GM08714 (cell line): ENCODE measurements around the gene OR52A5.
"Not testable (repeated sequence)": the region's sequence is repeated elsewhere in the genome, so short reads cannot be mapped to it uniquely, and the experiment has no call there.

Source experiments
- H3K4me3 ChIP-seq: fragments of 200-500 bp; sonication (Bioruptor generic); 2 replicates; pipeline ENCODE4 v1.5.1; 2014; ENCODE audit warnings: mild to moderate bottlenecking, low read length, inconsistent platforms
- ZNF274 ChIP-seq: IDR thresholded peaks from 2 replicates; pipeline ENCODE4 v1.6.1; 2012; ENCODE audit warnings: mild to moderate bottlenecking, low read depth, low read length

Gene OR52A5

GRCh38 chr11:5137996-5138395 lies at the start of gene OR52A5:
Gene OR52A5, minus strand, starts transcription at chr11:5138356. Its CDS starts 5,714 bp downstream, at chr11:5132642.
- no peak for TF ChIP-seq ZNF274
- no peak within 1 kb of the TSS for H3K4me3 ChIP-seq

GRCh38 chr11:5178046-5178837 lies 40.1 kb upstream of the OR52A5 start:
- no peak for TF ChIP-seq ZNF274
- H3K4me3 ChIP-seq: no peak overlapping the region

GRCh38 chr11:5174934-5175333 lies 36.8 kb upstream of the OR52A5 start:
- H3K4me3 ChIP-seq: no peak overlapping the region
- TF ChIP-seq ZNF274: no peak

- H3K4me3 ChIP-seq: no peak overlapping the region
- no peak for TF ChIP-seq ZNF274
Measured at GRCh38 chr11:5171856-5172255, 33.7 kb upstream of the OR52A5 start.

- H3K4me3 ChIP-seq: not testable (repeated sequence)
Measured at GRCh38 chr11:5165898-5166297, 27.7 kb upstream of the OR52A5 start.

- H3K4me3 ChIP-seq: not testable (repeated sequence)
Measured at GRCh38 chr11:5164807-5165206, 26.7 kb upstream of the OR52A5 start.

- H3K4me3 ChIP-seq: not testable (repeated sequence)
Measured at GRCh38 chr11:5161045-5161444, 22.9 kb upstream of the OR52A5 start.

- not testable (repeated sequence) for H3K4me3 ChIP-seq
Measured at GRCh38 chr11:5160217-5160616, 22.1 kb upstream of the OR52A5 start.

GRCh38 chr11:5159806-5160205 lies 21.6 kb upstream of the OR52A5 start:
- no peak for TF ChIP-seq ZNF274
- H3K4me3 ChIP-seq: no peak overlapping the region

- no peak for TF ChIP-seq ZNF274
- H3K4me3 ChIP-seq: no peak within 1 kb of the TSS
Measured at GRCh38 chr11:5154657-5155056, 16.5 kb upstream of the OR52A5 start, which contains the start of gene OR52A1. Gene OR52A1, minus strand, starts transcription at chr11:5154757. Its CDS starts 2,388 bp downstream, at chr11:5152369.

- TF ChIP-seq ZNF274: no peak
- H3K4me3 ChIP-seq: no peak overlapping the region
Measured at GRCh38 chr11:5153574-5154431, 15.6 kb upstream of the OR52A5 start.

- TF ChIP-seq ZNF274: no peak
- no peak overlapping the region for H3K4me3 ChIP-seq
Measured at GRCh38 chr11:5151713-5152153, 13.6 kb upstream of the OR52A5 start.

GRCh38 chr11:5144206-5144605 lies 6.0 kb upstream of the OR52A5 start:
- H3K4me3 ChIP-seq: not testable (repeated sequence)

GRCh38 chr11:5137014-5137413 lies 1.1 kb downstream of the OR52A5 start:
- no peak for TF ChIP-seq ZNF274
- no peak overlapping the region for H3K4me3 ChIP-seq

GRCh38 chr11:5136261-5136660 lies 1.9 kb downstream of the OR52A5 start:
- no peak for TF ChIP-seq ZNF274

More at GRCh38 chr11:5136261-5136660, 1.9 kb downstream of the OR52A5 start:
- H3K4me3 ChIP-seq: no peak overlapping the region
